TTC549 (cell line): ENCODE data around the gene TRIM38.
"Not testable (repeated sequence)": the region's sequence is repeated elsewhere in the genome, so short reads cannot be mapped to it uniquely, and the experiment has no call there.

Experiments
- FAIRE-seq: peaks from 2 replicates; lab custom pipeline; 2012; peaks lifted over from hg19 to GRCh38; lab: Jason Lieb, UNC

The TRIM38 gene

DNA sequence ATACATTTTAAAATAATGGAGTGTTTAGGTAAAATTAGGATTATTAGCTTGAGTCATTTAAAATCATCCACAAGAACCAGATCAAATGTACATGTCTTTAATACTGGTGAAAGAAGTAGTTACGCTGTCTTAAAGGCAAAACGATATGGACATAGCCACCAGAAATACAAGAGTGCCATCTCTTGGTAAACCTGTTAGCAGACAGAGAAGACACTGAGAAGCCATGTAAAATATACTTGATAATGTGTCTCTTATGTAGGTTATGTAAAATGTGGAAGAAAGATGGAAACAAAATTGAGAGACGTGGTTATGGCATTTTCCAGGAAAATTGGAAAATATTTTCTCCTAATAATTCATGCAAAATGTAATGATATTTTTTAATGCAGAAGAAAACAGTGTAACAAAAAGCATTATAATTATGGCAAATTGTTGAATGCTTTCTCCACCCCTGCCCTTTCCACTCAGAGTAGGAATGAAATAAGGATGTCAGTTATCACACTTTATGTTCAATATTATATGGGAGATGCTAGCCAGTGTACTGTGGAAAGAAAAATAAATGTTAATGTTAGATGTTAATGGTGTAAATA, 19.9 kb upstream of the TRIM38 start:
- FAIRE-seq: peak; percentile 86

DNA sequence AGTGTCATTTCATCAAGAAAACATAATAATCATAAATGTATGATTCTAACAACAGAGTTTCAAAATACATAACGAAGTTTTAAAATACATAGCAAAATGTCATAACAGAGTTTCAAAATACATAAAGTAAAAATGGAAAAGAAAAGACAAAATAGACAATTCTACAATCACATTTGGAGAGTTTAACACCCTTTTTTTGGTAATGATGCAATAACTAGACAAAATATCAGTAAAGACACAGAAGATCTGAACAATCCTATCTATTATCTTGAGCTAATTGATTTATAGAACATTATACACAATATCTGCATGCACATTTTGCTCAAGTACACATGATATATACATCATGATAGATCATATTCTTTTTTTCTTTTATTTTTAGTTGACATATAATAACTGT, 18.7 kb upstream of the TRIM38 start:
- FAIRE-seq: no peak

DNA sequence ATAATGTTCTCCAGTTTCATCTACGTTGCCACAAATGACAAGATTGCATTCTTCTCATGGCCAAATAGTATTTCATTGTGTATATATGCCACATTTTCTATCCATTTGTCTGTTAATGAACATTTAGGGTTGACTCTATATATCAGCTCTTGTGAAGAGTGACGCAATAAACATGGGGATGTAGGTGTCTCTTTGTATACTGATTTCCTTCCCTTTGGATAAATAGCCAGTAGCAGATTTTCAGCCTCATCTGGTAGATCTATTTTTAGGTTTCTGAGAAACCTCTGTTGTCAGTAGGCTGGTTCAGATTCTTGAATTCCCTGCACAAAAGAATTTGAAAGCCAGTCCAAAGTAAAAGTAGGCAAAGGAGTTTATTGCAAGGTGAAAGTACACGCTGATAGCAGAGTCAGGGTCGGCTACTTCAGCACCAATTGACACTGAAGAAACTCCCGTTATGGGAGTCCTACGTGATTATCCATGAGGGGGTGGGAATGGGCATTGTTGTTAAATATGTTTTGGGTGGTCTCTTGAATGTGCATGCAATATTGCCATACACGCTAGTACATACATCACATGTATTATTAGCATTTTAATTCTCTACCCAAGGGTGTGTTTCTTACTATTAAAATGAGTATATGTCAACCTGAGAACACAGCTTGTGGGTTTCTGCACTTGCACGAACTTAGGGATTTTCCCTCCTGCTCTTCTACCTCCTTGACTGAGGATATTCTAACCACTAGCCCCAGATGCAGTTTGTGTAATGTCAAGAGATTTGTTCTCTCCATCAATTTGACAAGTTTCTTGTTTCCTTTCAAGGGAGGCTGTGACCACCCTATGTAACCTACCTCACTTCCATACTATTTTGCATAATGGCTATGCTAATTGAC, 17.7 kb upstream of the TRIM38 start:
- FAIRE-seq: no peak

DNA sequence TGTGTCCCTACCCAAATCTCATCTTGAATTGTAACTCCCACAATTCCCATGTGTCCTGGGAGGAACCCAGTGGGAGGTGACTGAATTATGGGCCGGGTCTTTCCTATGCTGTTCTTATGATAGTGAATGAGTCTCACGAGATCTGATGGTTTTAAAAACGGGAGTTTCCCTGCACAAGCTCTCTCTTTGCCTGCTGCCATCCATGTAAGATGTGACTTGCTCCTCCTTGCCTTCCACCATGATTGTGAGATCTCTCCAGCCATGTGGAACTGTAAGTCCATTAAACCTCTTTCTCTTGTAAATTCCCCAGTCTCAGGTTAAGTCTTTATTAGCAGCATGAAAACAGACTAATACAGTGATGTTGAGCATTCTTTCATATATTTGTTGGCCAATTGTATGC, 16.9 kb upstream of the TRIM38 start:
- not testable (repeated sequence) for FAIRE-seq

DNA sequence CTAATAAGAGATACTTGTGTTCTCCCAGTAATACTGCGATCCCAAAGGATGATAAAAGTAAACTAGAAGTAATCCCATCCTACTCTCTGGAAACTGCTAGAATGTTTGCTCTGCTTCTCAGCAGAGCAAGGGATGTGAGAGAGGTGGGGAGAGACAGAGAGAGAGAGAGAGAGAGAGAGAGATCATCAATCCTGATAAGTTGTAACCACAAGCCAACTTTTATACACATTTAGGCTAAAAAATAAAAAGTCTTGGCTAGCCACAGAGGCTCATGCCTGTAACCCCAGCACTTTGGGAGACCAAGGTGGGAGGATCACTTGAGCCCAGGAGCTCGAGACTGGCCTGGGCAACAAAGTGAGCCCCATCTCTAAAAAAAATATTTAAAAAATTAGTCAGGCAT, 16.0 kb upstream of the TRIM38 start:
- no peak for FAIRE-seq

DNA sequence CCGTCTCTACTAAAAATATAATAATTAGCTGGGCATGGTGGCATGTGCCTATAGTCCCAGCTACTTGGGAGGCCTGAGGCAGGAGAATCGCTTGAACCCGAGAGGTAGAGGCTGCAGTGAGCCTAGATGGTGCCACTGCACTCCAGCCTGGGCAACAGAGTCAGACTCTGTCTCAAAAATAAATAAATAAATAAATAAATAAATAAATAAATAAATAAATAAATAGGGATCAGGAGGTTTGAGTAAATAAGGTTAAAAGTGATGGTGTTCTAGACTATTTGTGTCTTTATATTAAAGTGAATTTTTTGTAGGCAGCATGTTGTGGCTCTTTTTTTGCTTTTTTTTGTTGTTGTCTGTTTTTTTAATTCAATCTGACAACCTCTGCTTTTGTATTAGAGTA, 15.1 kb upstream of the TRIM38 start:
- not testable (repeated sequence) for FAIRE-seq

DNA sequence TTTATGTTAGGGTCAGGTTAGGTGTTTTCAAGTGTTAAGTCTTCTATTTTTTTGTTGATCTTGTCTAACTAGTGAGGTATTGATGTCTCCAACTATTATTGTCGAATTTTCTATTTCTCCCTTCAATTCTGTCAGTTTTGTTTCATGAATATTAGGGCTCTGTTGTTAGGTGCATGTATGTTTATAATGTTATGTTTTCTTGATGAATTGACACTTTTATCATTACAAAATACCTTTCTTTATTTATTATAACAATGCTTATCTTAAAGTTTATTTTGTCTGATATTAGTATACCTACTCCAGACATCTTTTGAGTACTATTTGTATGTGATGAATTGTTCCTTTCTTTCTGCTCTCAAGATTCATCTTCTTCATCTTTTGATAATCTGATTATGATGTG, 12.9 kb upstream of the TRIM38 start:
- FAIRE-seq: no peak

DNA sequence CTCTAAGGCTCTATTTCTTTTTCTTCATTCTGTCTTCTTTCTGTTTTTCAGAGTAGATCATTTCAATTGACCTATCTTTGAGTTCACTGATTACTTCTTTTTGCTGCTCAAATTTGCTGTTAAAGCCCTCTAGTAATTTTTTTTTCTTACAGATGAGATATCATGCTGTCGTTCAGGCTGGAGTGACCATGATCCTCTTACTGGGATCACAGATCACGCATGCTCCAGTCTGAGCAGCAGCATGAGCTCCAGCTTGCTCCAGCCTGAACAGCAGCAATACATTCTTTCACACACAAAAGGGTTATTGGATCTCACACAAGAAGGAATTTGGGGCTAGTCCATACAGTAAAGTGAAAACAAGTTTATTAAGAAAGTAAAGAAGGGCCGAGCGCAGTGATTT, 12.3 kb upstream of the TRIM38 start:
- FAIRE-seq: no peak

DNA sequence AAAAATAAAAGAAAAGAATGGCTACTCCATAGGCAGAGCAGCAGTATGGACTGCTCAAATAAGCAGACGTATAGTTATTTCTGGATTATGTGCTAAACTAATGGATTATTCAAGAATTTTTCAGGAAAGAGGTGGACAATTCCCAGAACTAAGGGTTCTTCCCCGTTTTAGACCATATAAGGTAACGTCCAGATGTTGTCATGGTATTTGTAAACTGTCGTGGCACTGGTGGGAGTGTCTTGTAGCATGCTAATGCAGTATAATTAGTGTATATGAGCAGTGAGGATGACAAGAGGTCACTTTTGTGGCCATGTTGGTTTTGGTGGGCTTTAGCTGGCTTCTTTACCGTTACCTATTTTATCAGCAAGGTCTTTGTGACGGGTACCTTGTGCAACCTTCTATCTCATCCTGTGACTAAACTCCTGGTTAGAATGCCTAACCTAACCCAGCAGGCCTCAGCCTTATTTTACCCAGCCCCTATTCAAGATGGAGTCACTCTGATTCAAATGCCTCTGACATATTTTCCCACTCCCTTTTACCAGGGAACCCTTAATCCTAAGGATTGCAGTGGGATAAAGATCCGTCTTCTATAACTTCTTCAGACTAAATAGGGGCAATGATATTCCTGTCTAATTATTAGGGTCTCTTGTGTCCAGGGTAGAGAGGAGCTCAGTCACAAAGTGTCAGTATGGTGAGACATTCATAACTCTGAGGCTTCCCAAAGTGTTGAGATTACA, 11.1 kb upstream of the TRIM38 start:
- no peak for FAIRE-seq

DNA sequence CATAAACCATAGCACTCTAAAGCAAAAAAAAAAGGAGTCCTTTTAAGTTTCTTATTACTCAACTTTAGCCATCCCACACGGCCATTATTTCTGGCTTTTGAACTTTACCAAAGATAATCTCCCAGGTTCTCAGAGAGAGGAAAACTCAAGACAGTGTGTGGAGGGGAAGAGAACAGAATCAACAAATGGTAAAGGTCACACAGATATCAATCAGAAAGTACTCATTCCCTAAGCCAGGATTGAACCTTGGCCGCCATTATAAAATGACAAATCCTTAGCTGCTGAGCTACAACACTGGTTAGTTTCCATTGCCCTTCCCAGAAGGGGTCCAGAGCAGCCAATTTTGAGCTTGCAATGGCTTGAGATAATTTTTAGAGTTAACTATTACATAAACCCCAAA, 10.1 kb upstream of the TRIM38 start:
- FAIRE-seq: no peak

DNA sequence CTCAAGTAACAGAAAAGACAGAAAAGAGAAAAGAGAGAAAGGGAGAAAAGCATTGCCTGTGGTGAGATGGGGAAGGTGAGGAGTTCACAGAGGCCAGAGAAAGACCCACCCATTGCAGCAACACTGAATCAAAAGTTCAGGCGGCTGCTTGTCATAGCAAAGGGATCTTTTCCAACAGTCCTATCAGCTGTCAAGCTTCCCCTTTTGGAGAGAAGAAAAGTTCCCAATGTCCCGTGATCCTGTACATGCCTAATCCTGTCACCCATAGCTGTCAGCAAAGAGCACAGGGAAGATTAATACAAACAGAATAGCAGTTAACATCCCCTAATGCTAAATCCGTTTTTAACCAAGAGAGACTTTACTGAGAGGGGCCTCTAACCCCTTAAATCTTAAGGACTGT, 8.9 kb upstream of the TRIM38 start:
- FAIRE-seq: no peak

DNA sequence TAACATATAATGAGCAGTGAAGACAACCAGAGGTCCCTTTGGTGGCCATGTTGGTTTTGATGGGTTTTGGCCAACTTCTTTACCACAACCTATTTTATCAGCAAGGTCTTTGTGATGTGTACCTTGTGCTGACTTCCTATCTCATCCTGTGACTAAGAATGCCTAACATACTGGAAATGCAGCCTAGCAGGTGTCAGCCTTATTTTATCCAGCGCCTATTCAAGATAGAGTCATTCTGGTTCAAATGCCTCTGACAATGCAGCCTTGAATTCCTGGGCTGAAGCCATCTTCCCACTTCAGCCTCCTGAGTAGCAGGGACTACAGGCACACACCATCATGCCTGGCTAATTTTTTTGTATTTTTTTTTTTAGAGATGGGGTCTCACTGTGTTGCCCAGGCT, 7.8 kb upstream of the TRIM38 start:
- no peak for FAIRE-seq

DNA sequence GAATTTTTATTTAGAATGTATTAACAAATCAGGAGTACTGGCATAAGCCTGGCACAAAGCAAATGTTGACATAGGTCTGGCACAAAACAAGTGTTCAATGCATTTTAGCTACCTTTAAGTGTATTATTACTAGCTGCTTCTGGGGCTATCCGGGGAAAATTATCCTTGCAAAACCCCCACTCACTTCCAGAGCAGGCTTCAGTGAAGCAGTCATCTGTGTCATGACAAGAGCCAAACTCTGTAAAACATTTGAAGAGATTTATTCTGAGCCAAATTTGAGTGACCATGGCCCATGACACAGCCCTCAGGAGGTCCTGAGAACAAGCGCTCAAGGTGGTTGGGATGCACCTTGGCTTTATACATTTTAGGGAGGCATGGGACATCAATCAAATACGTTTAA, 6.4 kb upstream of the TRIM38 start:
- no peak for FAIRE-seq

DNA sequence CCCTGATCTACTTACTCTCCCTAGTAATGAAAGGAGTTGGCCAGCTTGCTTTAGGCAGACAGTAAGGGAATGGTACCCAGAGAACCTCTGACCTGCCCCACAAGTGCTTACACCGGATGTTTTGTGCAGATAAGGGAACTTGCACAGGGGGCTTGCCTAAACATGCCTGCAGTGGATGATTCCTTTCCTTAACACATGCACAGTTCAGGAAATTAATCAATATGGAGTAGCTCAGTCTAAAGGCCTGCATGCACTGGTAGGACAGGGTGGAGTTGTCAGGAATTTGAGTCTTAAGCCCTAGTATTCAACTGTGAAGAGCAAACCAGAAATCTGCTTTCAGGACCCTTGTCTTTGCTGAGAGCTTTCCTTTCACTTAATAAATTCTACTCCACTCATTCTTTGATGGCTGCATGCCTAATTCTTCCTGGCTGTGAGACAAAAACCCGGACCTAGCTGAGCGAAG, 3.9 kb upstream of the TRIM38 start:
- FAIRE-seq: no peak

DNA sequence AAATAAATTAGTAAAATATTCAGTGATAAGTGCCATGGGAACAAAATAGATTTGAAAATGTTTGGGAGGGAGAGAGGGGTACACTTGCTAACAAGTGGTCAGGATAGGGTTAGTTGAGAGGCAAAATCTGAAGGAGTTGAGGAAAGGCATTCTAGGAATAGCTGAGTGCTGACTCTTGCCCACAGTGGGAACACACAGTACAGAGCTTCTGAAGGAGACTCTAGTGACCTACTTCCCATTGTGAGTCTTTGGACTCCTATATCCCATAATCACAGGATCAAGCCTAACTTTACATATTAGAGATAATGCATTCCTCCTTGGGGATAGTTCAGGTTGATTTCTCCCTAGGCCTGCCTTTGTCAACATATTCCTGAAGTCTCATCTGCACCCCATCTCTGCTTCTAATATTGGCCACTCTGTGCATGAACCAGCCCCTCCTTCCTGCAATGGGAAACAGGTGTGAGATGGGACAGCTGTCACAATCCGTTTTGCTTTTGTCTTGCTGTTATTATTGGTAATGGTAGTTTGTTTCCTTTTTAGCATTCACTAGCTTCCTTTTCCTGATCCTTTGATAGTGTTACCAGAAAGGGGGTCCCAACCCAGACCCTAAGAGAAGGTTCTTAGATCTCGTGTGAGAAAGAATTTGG, 2.6 kb upstream of the TRIM38 start:
- FAIRE-seq: no peak

DNA sequence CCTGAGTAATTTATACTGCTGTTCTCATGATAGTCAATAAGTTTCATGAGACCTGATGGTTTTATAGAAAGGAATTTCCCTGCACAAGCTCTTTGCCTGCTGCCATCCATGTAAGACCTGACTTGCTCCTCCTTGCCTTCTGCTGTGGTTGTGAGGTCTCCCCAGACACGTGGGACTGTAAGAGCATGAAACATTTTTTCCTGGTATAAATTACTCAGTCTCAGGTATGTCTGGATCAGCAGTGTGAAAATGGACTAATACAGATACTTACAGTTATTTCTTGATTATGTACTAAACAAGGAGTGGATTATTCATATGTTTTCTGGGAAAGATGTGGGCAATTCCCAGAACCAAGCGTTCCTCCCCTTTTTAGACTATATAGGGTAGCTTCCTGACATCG, 1.9 kb upstream of the TRIM38 start:
- FAIRE-seq: no peak

DNA sequence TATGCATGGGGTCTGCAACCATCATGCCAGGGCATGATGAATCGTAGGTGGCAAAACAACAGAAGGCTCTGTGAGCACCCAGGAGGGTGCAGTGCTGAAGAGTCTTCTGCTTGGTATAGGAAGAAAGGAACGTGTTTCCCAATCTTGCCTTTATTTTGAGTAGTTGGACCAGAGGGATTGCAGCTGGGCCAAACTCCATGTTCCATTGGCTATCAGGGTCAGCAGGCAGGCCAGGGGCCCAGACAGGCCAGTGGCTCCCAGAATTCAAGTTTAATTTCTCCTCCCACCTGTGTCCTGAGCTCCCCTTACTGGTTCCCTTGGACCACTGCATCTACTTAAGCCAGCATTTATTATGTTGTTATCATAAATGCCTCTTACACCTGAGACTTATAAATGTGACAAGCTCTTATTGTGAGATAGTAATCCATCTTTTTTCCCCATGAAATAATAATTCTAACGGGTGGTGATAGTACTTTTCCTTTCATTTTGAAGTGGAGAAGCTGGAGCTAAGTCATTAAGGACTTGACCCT, 918 bp upstream of the TRIM38 start:
- FAIRE-seq: no peak

DNA sequence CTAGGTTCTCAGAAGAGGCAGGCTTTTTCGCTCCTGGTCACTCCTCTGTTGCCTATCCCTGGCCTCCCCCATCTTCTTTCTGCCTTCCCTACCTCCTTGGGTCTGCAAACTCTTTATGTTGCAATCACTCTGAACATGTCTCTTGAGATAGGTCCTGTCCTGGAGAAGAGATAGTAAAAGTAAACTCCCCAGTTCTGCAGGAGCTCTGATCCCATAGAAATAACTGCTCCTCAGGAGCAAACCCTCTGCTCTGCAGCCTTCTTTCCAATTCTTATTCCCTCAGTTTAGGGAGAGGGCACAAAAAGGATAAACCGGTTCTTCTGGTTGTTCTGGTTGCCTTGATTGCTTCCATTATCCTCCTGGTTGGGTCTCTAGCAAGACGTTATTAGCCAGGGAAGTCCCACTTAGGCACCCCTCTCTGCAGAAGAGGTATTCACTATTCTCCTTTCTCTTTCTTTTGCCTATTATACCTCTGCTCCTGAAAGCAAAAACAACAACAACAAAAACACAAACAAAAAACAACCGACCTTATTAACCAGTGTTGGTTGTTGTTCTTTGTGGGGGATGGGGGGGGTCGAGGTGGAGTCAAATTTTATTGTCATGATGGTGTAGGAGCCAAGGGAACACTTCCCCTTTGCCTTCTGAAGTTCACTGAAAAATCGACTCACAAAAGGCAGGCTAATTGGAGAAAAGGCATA, 973 bp downstream of the TRIM38 start:
- no peak for FAIRE-seq

DNA sequence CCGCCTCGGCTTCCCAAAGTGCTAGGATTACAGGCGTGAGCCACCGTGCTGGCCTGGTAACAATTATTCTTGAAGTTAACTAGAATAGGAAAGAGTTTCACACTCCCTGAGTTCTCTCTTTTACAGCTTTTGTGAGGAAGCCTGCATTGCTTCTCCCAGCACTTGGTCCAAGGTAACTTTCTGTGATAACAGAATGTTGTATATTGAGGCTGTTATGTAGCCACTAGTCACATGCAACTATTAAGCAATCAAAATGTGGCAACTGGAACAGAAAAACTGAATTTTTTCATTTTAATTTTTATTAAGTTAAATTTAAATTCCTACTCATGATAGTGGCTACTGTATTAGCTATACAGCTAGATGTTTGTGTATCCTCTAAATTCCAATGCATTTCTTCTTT, 2.5 kb downstream of the TRIM38 start:
- FAIRE-seq: no peak

DNA sequence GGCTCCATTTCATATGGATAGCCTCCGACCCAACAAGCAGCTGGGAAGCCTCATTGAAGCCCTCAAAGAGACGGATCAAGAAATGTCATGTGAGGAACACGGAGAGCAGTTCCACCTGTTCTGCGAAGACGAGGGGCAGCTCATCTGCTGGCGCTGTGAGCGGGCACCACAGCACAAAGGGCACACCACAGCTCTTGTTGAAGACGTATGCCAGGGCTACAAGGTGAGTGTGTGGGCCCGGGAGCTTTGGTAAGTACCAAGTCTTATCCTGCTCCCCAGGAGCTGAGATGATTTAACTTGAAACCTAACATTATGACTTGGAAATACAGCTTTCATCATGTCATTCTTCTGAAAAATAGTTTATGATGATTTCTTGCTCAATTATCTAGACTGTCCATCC, 4.1 kb downstream of the TRIM38 start:
- FAIRE-seq: no peak

DNA sequence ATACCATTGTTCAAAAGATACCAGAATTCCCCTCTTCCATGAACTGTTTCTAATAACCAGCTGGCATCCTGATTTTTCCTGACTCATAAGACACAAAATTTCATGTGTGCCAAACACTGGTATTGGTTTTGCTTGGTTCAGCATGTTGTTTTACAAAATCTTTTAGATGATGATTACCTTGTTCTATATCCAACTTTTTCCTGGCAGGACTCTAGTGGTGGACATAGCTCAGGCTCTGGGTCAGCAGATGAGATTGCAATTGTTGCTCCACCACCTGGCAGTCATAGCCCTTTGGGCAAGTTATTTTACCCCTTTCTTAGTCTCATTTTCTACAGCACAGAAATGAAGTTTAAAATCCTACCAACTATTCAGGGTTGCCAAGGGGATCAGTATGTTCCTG, 6.2 kb downstream of the TRIM38 start:
- FAIRE-seq: no peak
